OCI-LY7 (cell line): ENCODE measurements around the gene INTS1.

Experiments
- CTCF ChIP-seq: fragments of 200-600 bp; sonication (generic); conservative IDR thresholded peaks from 2 replicates; pipeline ENCODE4 v1.5.1; 2014; ENCODE audit warnings: mild to moderate bottlenecking, antibody characterized with exemption, low read length, moderate library complexity, mixed read lengths
- EZH2phosphoT487 ChIP-seq: fragments of 200-600 bp; sonication (generic); IDR thresholded peaks from 2 replicates; pipeline ENCODE4 v1.6.1; 2018; ENCODE audit warnings: low read depth, borderline replicate concordance, mild to moderate bottlenecking, mixed run types, antibody characterized with exemption, low read length, moderate library complexity, mixed read lengths

DNA sequence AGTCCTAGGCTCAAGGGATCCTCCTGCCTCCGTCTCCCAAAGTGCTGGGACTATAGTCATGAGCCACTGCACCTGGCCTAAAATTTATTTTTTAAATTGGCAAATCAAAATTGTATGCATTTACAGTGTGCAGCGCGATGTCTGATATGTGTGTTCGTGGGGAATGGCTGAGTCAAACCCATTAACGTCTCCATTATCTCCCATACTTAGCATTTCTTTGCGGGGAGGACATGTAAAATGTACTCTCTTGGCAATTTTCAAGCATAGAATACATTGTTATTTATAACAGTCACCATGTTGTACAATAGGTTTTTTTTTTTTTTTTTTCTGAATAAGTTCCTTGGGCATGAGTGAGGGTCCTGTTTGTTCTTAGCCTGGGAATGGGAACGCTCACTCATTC, 48.0 kb upstream of the INTS1 start:
- no peak for TF ChIP-seq CTCF
- no peak for TF ChIP-seq EZH2phosphoT487
